HT1080 (cell line): ENCODE measurements around the gene ADGRG6. TPM values are rescaled to one million over a fixed set of nuclear protein-coding genes. Genes with fewer than 3 reads are reported as not detected.
"Not testable (repeated sequence)": the region's sequence is repeated elsewhere in the genome, so short reads cannot be mapped to it uniquely, and the experiment has no call there.

ENCODE experiments used
- DNase-seq: peaks from one replicate; pipeline ENCODE4 v3.0.0-alpha.2; 2015; ENCODE audit warnings: low read depth
- polyA plus RNA-seq, 2 experiments: library from polyadenylated mRNA; depleted of rRNA; stranded (reverse); fragments of >200 nt; gene quantifications; 2 replicates each; pipeline ENCODE4 v1.2.3, GENCODE V29; 2015
- total RNA-seq: library from RNA; depleted of rRNA; stranded (reverse); fragments of >200 nt; shearing (Covaris generic); gene quantifications from 2 replicates; pipeline ENCODE4 v1.2.3, GENCODE V29; 2014; rRNA removed

The ADGRG6 gene
- 12.3 and 12.7 TPM in 2 replicates for total RNA-seq
- polyA plus RNA-seq (2015; cell fraction: cytosol; rRNA removed), result 9.0 and 11.8 TPM in 2 replicates
- polyA plus RNA-seq (2015; cell fraction: nucleus; rRNA removed), result 25.6 and 27.0 TPM in 2 replicates

GRCh38 chr6:142301651-142302391, at the start of gene ADGRG6:
Gene ADGRG6, plus strand, starts transcription at chr6:142302007. Its CDS starts 323 bp downstream, at chr6:142302330.
- peak; percentile 65 for DNase-seq

- no peak for DNase-seq
Measured at GRCh38 chr6:142254513-142254912, 47.3 kb upstream of the ADGRG6 start.

- DNase-seq, result no peak
Measured at GRCh38 chr6:142255785-142256184, 46.0 kb upstream of the ADGRG6 start.

- no peak for DNase-seq
Measured at GRCh38 chr6:142258305-142258704, 43.5 kb upstream of the ADGRG6 start.

GRCh38 chr6:142258757-142259156, 43.0 kb upstream of the ADGRG6 start:
- DNase-seq, result no peak

GRCh38 chr6:142260748-142261147, 41.1 kb upstream of the ADGRG6 start:
- DNase-seq, result no peak

- no peak for DNase-seq
Measured at GRCh38 chr6:142262231-142262630, 39.6 kb upstream of the ADGRG6 start.

- DNase-seq, result no peak
Measured at GRCh38 chr6:142265476-142265875, 36.3 kb upstream of the ADGRG6 start.

- DNase-seq, result no peak
Measured at GRCh38 chr6:142266060-142266459, 35.7 kb upstream of the ADGRG6 start.

- DNase-seq, result no peak
Measured at GRCh38 chr6:142271476-142271875, 30.3 kb upstream of the ADGRG6 start.

GRCh38 chr6:142274656-142275055, 27.2 kb upstream of the ADGRG6 start:
- no peak for DNase-seq

GRCh38 chr6:142275236-142276006, 26.4 kb upstream of the ADGRG6 start:
- DNase-seq, result peak; percentile 71

GRCh38 chr6:142276256-142276655, 25.6 kb upstream of the ADGRG6 start:
- DNase-seq, result no peak

- peak; percentile 58 for DNase-seq
Measured at GRCh38 chr6:142279350-142280180, 22.2 kb upstream of the ADGRG6 start.

- DNase-seq, result no peak
Measured at GRCh38 chr6:142280265-142280664, 21.5 kb upstream of the ADGRG6 start.

- no peak for DNase-seq
Measured at GRCh38 chr6:142280927-142281326, 20.9 kb upstream of the ADGRG6 start.

- not testable (repeated sequence) for DNase-seq
Measured at GRCh38 chr6:142283138-142283537, 18.7 kb upstream of the ADGRG6 start.

GRCh38 chr6:142284419-142284818, 17.4 kb upstream of the ADGRG6 start:
- no peak for DNase-seq

- no peak for DNase-seq
Measured at GRCh38 chr6:142285235-142286087, 16.3 kb upstream of the ADGRG6 start.

GRCh38 chr6:142286088-142286409, 15.8 kb upstream of the ADGRG6 start:
- DNase-seq, result no peak

- no peak for DNase-seq
Measured at GRCh38 chr6:142289687-142290086, 12.1 kb upstream of the ADGRG6 start.
